Nephron progenitor cell (in vitro differentiated cells): ENCODE data around the gene GNG7.

Experiments
- DNase-seq: peaks from one replicate; pipeline ENCODE4 v3.0.0; 2021
- H3K27ac Mint-ChIP-seq: 2 replicates; pipeline ENCODE4 v1.8.0; 2021; ENCODE audit warnings: mild to moderate bottlenecking, moderate library complexity, mixed read lengths
- H3K27me3 Mint-ChIP-seq: 2 replicates; pipeline ENCODE4 v1.8.0; 2021; ENCODE audit warnings: mild to moderate bottlenecking, low read depth, mixed read lengths; ENCODE audit not compliant: poor library complexity
- H3K36me3 Mint-ChIP-seq: 2 replicates; pipeline ENCODE4 v1.8.0; 2021; ENCODE audit warnings: low read depth, mixed read lengths
- H3K4me1 Mint-ChIP-seq: 2 replicates; pipeline ENCODE4 v1.8.0; 2021; ENCODE audit warnings: mixed read lengths
- H3K4me3 Mint-ChIP-seq: 2 replicates; pipeline ENCODE4 v1.8.0; 2021; ENCODE audit warnings: mild to moderate bottlenecking, moderate library complexity, mixed read lengths
- H3K9me3 Mint-ChIP-seq: 2 replicates; pipeline ENCODE4 v1.8.0; 2021; ENCODE audit warnings: mild to moderate bottlenecking, moderate library complexity, mixed read lengths
- CTCF ChIP-seq: fragments of 200-600 bp; sonication (generic); IDR thresholded peaks from 2 replicates; pipeline ENCODE4 v1.5.0; 2021; ENCODE audit warnings: antibody characterized with exemption

Gene GNG7

GRCh38 chr19:2691951-2692350 is 10.5 kb downstream of the GNG7 start:
- no peak for DNase-seq
- Mint-ChIP-seq H3K27me3 (peaks cover 13% of the 10 kb centered on the region), H3K9me3 (no peaks in the 10 kb centered on the region), H3K4me1 (peaks cover 12% of the 10 kb centered on the region), H3K36me3 (no peaks in the 10 kb centered on the region), H3K27ac (no peak overlapping the region), H3K4me3 (no peak overlapping the region)
- no peak for TF ChIP-seq CTCF

- no peak for TF ChIP-seq CTCF
- H3K27ac Mint-ChIP-seq, result no peak overlapping the region
- peaks cover 4% of the 10 kb centered on the region for H3K36me3 Mint-ChIP-seq
- H3K4me1 Mint-ChIP-seq, result peaks cover 12% of the 10 kb centered on the region
- no peak overlapping the region for H3K4me3 Mint-ChIP-seq
- H3K9me3 Mint-ChIP-seq, result peaks cover 4% of the 10 kb centered on the region
- H3K27me3 Mint-ChIP-seq, result peaks cover 7% of the 10 kb centered on the region
- no peak for DNase-seq
These were observed 11.6 kb downstream of the GNG7 start for GRCh38 chr19:2690856-2691255.

GRCh38 chr19:2686360-2686759 is 16.1 kb downstream of the GNG7 start:
- Mint-ChIP-seq H3K4me3 (no peak overlapping the region), H3K36me3 (peaks cover 4% of the 10 kb centered on the region), H3K27ac (peak overlapping the region; percentile 78), H3K27me3 (peaks cover 10% of the 10 kb centered on the region), H3K9me3 (peaks cover 7% of the 10 kb centered on the region), H3K4me1 (peaks cover 5% of the 10 kb centered on the region)
- DNase-seq, result no peak
- no peak for TF ChIP-seq CTCF

- Mint-ChIP-seq H3K27me3 (peaks cover 17% of the 10 kb centered on the region), H3K4me3 (no peak overlapping the region), H3K36me3 (peaks cover 4% of the 10 kb centered on the region), H3K27ac (no peak overlapping the region), H3K9me3 (peaks cover 9% of the 10 kb centered on the region), H3K4me1 (peaks cover 5% of the 10 kb centered on the region)
- no peak for TF ChIP-seq CTCF
- no peak for DNase-seq
These were observed 17.2 kb downstream of the GNG7 start for GRCh38 chr19:2685204-2685704.

GRCh38 chr19:2683430-2684003 is 19.0 kb downstream of the GNG7 start:
- Mint-ChIP-seq H3K36me3 (peaks cover 4% of the 10 kb centered on the region), H3K27me3 (peaks cover 24% of the 10 kb centered on the region), H3K4me1 (peaks cover 5% of the 10 kb centered on the region), H3K9me3 (peaks cover 9% of the 10 kb centered on the region), H3K4me3 (no peak overlapping the region), H3K27ac (peak overlapping the region; percentile 88)
- no peak for TF ChIP-seq CTCF
- no peak for DNase-seq

GRCh38 chr19:2680808-2681207 is 21.7 kb downstream of the GNG7 start:
- H3K4me3 Mint-ChIP-seq, result no peak overlapping the region
- no peak for DNase-seq
- no peaks in the 10 kb centered on the region for H3K36me3 Mint-ChIP-seq
- peaks cover 8% of the 10 kb centered on the region for H3K9me3 Mint-ChIP-seq
- no peak for TF ChIP-seq CTCF
- peaks cover 39% of the 10 kb centered on the region for H3K27me3 Mint-ChIP-seq
- H3K27ac Mint-ChIP-seq, result no peak overlapping the region
- peaks cover 14% of the 10 kb centered on the region for H3K4me1 Mint-ChIP-seq
